ENCODE data around the gene PELO.

PELO gene

GRCh38 chr5:52834320-52834719, 46.6 kb downstream of the PELO start:
- no peak for DNase-seq

- no peak for DNase-seq
Observed at GRCh38 chr5:52837068-52837467, 49.4 kb downstream of the PELO start.

Measured in NCI-H2029 (cell line).